HEK293 (cell line): ENCODE measurements around the gene REST.
"Not testable (repeated sequence)": the region's sequence is repeated elsewhere in the genome, so short reads cannot be mapped to it uniquely, and the experiment has no call there.

ENCODE experiments used
- CTCF ChIA-PET: fragments of 350-600 bp; formaldehyde crosslinking; extraction: SDS; loops from one replicate; lab custom pipeline; 2021; ENCODE audit warnings: antibody characterized with exemption; lab: Yijun Ruan, JAX
- POLR2A ChIA-PET: fragments of 300-600 bp; formaldehyde crosslinking; extraction: SDS; loops from one replicate; lab custom pipeline; 2020; ENCODE audit warnings: antibody characterized with exemption, inconsistent platforms; lab: Yijun Ruan, JAX
- H3K27ac ChIP-seq: fragments of 200-500 bp; sonication (Bioruptor generic); 2 replicates; pipeline ENCODE4 v1.5.1; 2014; ENCODE audit warnings: low read depth, low read length, control low read depth, inconsistent platforms; ENCODE audit errors: extremely low read depth
- H3K36me3 ChIP-seq, 2 experiments: fragments of 200-500 bp in 1 of 2; sonication (Bioruptor generic) in 1 of 2; 1 replicate in 1 of 2; 2 replicates in 1 of 2; pipeline ENCODE4 v1.5.1; 2014 to 2017; ENCODE audit warnings: inconsistent platforms in 2 of 2, low read length in 2 of 2; ENCODE audit not compliant: control insufficient read depth in 2 of 2, insufficient read depth in 1 of 2
- H3K4me1 ChIP-seq: fragments of 200-500 bp; sonication (Bioruptor generic); 2 replicates; pipeline ENCODE4 v1.5.1; 2014; ENCODE audit warnings: mild to moderate bottlenecking, low read length, inconsistent platforms; ENCODE audit not compliant: control insufficient read depth, insufficient read depth
- H3K4me3 ChIP-seq: 2 replicates; pipeline ENCODE4 v1.5.1; 2011; ENCODE audit warnings: low read depth, mild to moderate bottlenecking, control low read depth, low read length, moderate library complexity
- H3K9me3 ChIP-seq: fragments of 200-500 bp; sonication (Bioruptor generic); 2 replicates; pipeline ENCODE4 v1.5.1; 2014; ENCODE audit warnings: low read depth, low read length, inconsistent platforms; ENCODE audit not compliant: control insufficient read depth, insufficient read depth
- GLIS1 ChIP-seq: fragments of 450-650 bp; formaldehyde crosslinking; IDR thresholded peaks from 2 replicates; pipeline ENCODE4 v1.5.1; 2016; ENCODE audit warnings: missing biosample characterization, missing genetic modification characterization
- HOXC10 ChIP-seq: sonication (generic); formaldehyde crosslinking; IDR thresholded peaks from 2 replicates; pipeline ENCODE4 v1.8.1; 2023; ENCODE audit warnings: mild to moderate bottlenecking, missing genetic modification reagents
- KLF8 ChIP-seq: fragments of 450-650 bp; formaldehyde crosslinking; IDR thresholded peaks from 2 replicates; pipeline ENCODE4 v1.5.1; 2016; ENCODE audit warnings: missing biosample characterization, missing genetic modification characterization
- PATZ1 ChIP-seq: fragments of 450-650 bp; formaldehyde crosslinking; IDR thresholded peaks from 2 replicates; pipeline ENCODE4 v1.5.1; 2016; ENCODE audit warnings: missing biosample characterization, missing genetic modification characterization
- SALL2 ChIP-seq: fragments of 450-650 bp; formaldehyde crosslinking; IDR thresholded peaks from 2 replicates; pipeline ENCODE4 v1.5.0; 2017; ENCODE audit warnings: missing biosample characterization, mild to moderate bottlenecking, missing genetic modification characterization, borderline replicate concordance
- SCRT2 ChIP-seq: fragments of 450-650 bp; formaldehyde crosslinking; IDR thresholded peaks from 2 replicates; pipeline ENCODE4 v1.5.1; 2016; ENCODE audit warnings: missing biosample characterization, missing genetic modification characterization
- SP2 ChIP-seq: fragments of 450-650 bp; formaldehyde crosslinking; IDR thresholded peaks from 2 replicates; pipeline ENCODE4 v1.5.1; 2016; ENCODE audit warnings: missing biosample characterization, missing genetic modification characterization
- SP7 ChIP-seq: fragments of 450-650 bp; formaldehyde crosslinking; IDR thresholded peaks from 2 replicates; pipeline ENCODE4 v1.5.1; 2016; ENCODE audit warnings: missing biosample characterization, missing genetic modification characterization
- ZBTB11 ChIP-seq: fragments of 450-650 bp; formaldehyde crosslinking; conservative IDR thresholded peaks from 2 replicates; pipeline ENCODE4 v1.5.1; 2016; ENCODE audit warnings: low read depth, missing biosample characterization, missing genetic modification characterization
- ZFP37 ChIP-seq: fragments of 450-650 bp; formaldehyde crosslinking; IDR thresholded peaks from 2 replicates; pipeline ENCODE4 v1.5.1; 2016; ENCODE audit warnings: missing biosample characterization, missing genetic modification characterization
- ZIC2 ChIP-seq: fragments of 450-650 bp; formaldehyde crosslinking; IDR thresholded peaks from 2 replicates; pipeline ENCODE4 v1.5.1; 2016; ENCODE audit warnings: missing biosample characterization, missing genetic modification characterization
- ZNF155 ChIP-seq: fragments of 450-650 bp; formaldehyde crosslinking; IDR thresholded peaks from 2 replicates; pipeline ENCODE4 v1.5.1; 2016; ENCODE audit warnings: missing biosample characterization, missing genetic modification characterization
- ZNF211 ChIP-seq: fragments of 450-650 bp; formaldehyde crosslinking; IDR thresholded peaks from 2 replicates; pipeline ENCODE4 v1.5.1; 2016; ENCODE audit warnings: low read depth, missing biosample characterization, missing genetic modification characterization
- ZNF221 ChIP-seq: fragments of 450-650 bp; formaldehyde crosslinking; IDR thresholded peaks from 2 replicates; pipeline ENCODE4 v1.5.1; 2017; ENCODE audit warnings: missing biosample characterization, missing genetic modification characterization, borderline replicate concordance
- ZNF335 ChIP-seq: fragments of 450-650 bp; formaldehyde crosslinking; conservative IDR thresholded peaks from 2 replicates; pipeline ENCODE4 v1.5.1; 2016; ENCODE audit warnings: missing biosample characterization, missing genetic modification characterization
- ZNF341 ChIP-seq: fragments of 450-650 bp; formaldehyde crosslinking; IDR thresholded peaks from 2 replicates; pipeline ENCODE4; 2016; ENCODE audit warnings: low read depth, missing biosample characterization, missing genetic modification characterization
- ZNF350 ChIP-seq: fragments of 450-650 bp; formaldehyde crosslinking; IDR thresholded peaks from 2 replicates; pipeline ENCODE4 v1.5.0; 2017; ENCODE audit warnings: missing biosample characterization, mild to moderate bottlenecking, missing genetic modification characterization
- ZNF488 ChIP-seq: fragments of 450-650 bp; formaldehyde crosslinking; IDR thresholded peaks from 2 replicates; pipeline ENCODE4 v1.5.1; 2016; ENCODE audit warnings: missing biosample characterization, missing genetic modification characterization
- ZNF521 ChIP-seq: fragments of 450-650 bp; formaldehyde crosslinking; IDR thresholded peaks from 2 replicates; pipeline ENCODE4 v1.5.1; 2017; ENCODE audit warnings: missing biosample characterization, mild to moderate bottlenecking, missing genetic modification characterization
- ZNF560 ChIP-seq: fragments of 450-650 bp; formaldehyde crosslinking; IDR thresholded peaks from 2 replicates; pipeline ENCODE4 v1.5.1; 2017; ENCODE audit warnings: missing biosample characterization, missing genetic modification characterization, borderline replicate concordance
- ZNF658 ChIP-seq: fragments of 450-650 bp; formaldehyde crosslinking; IDR thresholded peaks from 2 replicates; pipeline ENCODE4; 2016; ENCODE audit warnings: missing biosample characterization, missing genetic modification characterization
- ZSCAN4 ChIP-seq: fragments of 450-650 bp; formaldehyde crosslinking; IDR thresholded peaks from 2 replicates; pipeline ENCODE4 v1.5.1; 2017; ENCODE audit warnings: missing biosample characterization, missing genetic modification characterization

Gene REST

GRCh38 chr4:56930638-56931037, 22.9 kb downstream of the REST start:
- H3K27ac ChIP-seq, result no peak overlapping the region
- POLR2A ChIA-PET, result no interaction called here
- H3K36me3 ChIP-seq, result peaks cover 0 to 28% of the 10 kb centered on the region in 2 experiments; a peak in 2 of 3 replicates
- peak; percentile 19; the same call in 1 of the 2 replicates for TF ChIP-seq GLIS1 (tag by site-specific recombination)
- peak; percentile 27 for TF ChIP-seq ZIC2 (tag by site-specific recombination)
- 0 out of 2 replicates have a peak, but pooled peaks have one; percentile 23 for TF ChIP-seq ZNF335 (tag by site-specific recombination)
- no peak for TF ChIP-seq PATZ1 (tag by site-specific recombination)
- TF ChIP-seq, all 188 proteins: peak for 3
- H3K4me3 ChIP-seq, result no peak overlapping the region
- H3K4me1 ChIP-seq, result no peaks in the 10 kb centered on the region
- no peaks in the 10 kb centered on the region for H3K9me3 ChIP-seq
- CTCF ChIA-PET, result no interaction called here

- POLR2A ChIA-PET, result no interaction called here
- H3K36me3 ChIP-seq, result peaks cover 0 to 28% of the 10 kb centered on the region in 2 experiments; a peak in 2 of 3 replicates
- H3K27ac ChIP-seq, result no peak overlapping the region
- no peaks in the 10 kb centered on the region for H3K9me3 ChIP-seq
- H3K4me3 ChIP-seq, result no peak overlapping the region
- TF ChIP-seq ZNF211 (no peak), SCRT2 (tag by site-specific recombination) (peak; percentile 59)
- CTCF ChIA-PET, result interaction anchor here (0.6 kb wide), 1 partner anchor 25 kb away, joined by 3 read pairs; no protein-coding TSS in a partner anchor
- no peaks in the 10 kb centered on the region for H3K4me1 ChIP-seq
These were observed 24.2 kb downstream of the REST start for GRCh38 chr4:56931924-56932323.

GRCh38 chr4:56937262-56937661, 29.6 kb downstream of the REST start:
- H3K9me3 ChIP-seq, result no peaks in the 10 kb centered on the region
- peaks cover 0 to 9% of the 10 kb centered on the region in 2 experiments; a peak in 1 of 3 replicates for H3K36me3 ChIP-seq
- no peak overlapping the region for H3K4me3 ChIP-seq
- ChIA-PET CTCF (interaction anchor here (0.6 kb wide), 1 partner anchor 1311 kb away, joined by 3 read pairs; no protein-coding TSS in a partner anchor), POLR2A (no interaction called here)
- H3K4me1 ChIP-seq, result no peaks in the 10 kb centered on the region
- H3K27ac ChIP-seq, result no peak overlapping the region
- no peak for TF ChIP-seq HOXC10 (CRISPR knock-in tag)
- TF ChIP-seq ZNF521 (tag by site-specific recombination), result no peak
- TF ChIP-seq ZNF560 (tag by site-specific recombination), result no peak
- TF ChIP-seq ZSCAN4 (tag by site-specific recombination), result no peak
- TF ChIP-seq SALL2 (tag by site-specific recombination), result no peak
- TF ChIP-seq ZNF221 (tag by site-specific recombination), result no peak
- no peak for TF ChIP-seq SP7 (tag by site-specific recombination)
- no peak for TF ChIP-seq GLIS1 (tag by site-specific recombination)
- no peak for TF ChIP-seq ZNF658
- TF ChIP-seq ZNF155 (tag by site-specific recombination), result no peak
- no peak for TF ChIP-seq ZNF488 (tag by site-specific recombination)
- TF ChIP-seq ZFP37, result no peak
- no peak for TF ChIP-seq ZBTB11 (tag by site-specific recombination)
- TF ChIP-seq SP2, result no peak
- TF ChIP-seq KLF8 (tag by site-specific recombination), result no peak
- no peak for TF ChIP-seq ZNF350 (tag by site-specific recombination)
- TF ChIP-seq ZNF341 (tag by site-specific recombination), result no peak

GRCh38 chr4:56939826-56940225, 32.1 kb downstream of the REST start:
- H3K4me3 ChIP-seq, POLR2A ChIA-PET, H3K36me3 ChIP-seq, H3K27ac ChIP-seq, H3K9me3 ChIP-seq, H3K4me1 ChIP-seq: not testable (repeated sequence)
- CTCF ChIA-PET, result interaction anchor here (0.6 kb wide), 1 partner anchor 1622 kb away, joined by 3 read pairs; no protein-coding TSS in a partner anchor
